Spleen (tissue), 7 donors: ENCODE results near the gene CHST8.
"Not testable (repeated sequence)": the region's sequence is repeated elsewhere in the genome, so short reads cannot be mapped to it uniquely, and the experiment has no call there.

Source experiments
- POLR2A ChIP-seq, 3 donors: fragments of 450-650 bp; IDR thresholded peaks; one replicate each; pipeline ENCODE4 v1.5.1; 2017; ENCODE audit warnings: antibody characterized with exemption in 3 of 3, mild to moderate bottlenecking in 1 of 3
- POLR2AphosphoS5 ChIP-seq, 3 donors: sonication (generic); formaldehyde crosslinking; IDR thresholded peaks; one replicate each; pipeline ENCODE4 v1.5.1; 2017; ENCODE audit warnings: antibody characterized with exemption in 3 of 3
- TF ChIP-seq, protein P1 (sequence below), 11 experiments: fragments of 200-600 bp in 7 of 11; fragments of 450-650 bp in 4 of 11; sonication (generic) in 4 of 11; IDR thresholded peaks in 8 of 11; conservative IDR thresholded peaks in 3 of 11; 1 replicate in 7 of 11; 2 replicates in 4 of 11; pipeline versions ENCODE4 v1.4.0 to v1.8.0; 2016 to 2021; ENCODE audit warnings: antibody characterized with exemption in 11 of 11, inconsistent platforms in 4 of 11, mild to moderate bottlenecking in 1 of 11
- donor health status: DM: no; HTN: no; CAD: no; lungs with moderate emphysema.
- donor health status: DM: no; HTN: no; CAD: no.
- donor health status: DM: no; HTN: no; CAD: no.

DNA sequence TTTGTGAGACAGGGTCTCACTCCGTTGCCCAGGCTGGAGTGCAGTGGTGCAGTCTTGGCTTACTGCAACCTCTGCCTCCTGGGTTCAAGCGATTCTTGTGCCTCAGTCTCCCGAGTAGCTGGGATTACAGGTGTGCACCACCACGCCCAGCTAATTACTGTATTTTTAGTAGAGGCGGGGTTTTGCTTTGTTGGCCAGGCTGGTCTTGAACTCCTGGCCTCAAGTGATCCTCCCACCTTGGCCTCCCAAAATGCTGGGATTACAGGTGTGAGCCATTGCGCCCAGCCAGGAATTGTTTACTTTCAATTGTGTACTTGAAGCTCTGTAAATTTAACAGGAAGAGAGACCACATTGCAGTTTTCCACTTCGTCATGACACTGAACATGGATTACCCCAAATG lies 197.3 kb downstream of the CHST8 start:
- not testable (repeated sequence) for TF ChIP-seq POLR2A, POLR2AphosphoS5 (IDR thresholded peaks at IDR 0.05)
- TF ChIP-seq, protein P1, sequence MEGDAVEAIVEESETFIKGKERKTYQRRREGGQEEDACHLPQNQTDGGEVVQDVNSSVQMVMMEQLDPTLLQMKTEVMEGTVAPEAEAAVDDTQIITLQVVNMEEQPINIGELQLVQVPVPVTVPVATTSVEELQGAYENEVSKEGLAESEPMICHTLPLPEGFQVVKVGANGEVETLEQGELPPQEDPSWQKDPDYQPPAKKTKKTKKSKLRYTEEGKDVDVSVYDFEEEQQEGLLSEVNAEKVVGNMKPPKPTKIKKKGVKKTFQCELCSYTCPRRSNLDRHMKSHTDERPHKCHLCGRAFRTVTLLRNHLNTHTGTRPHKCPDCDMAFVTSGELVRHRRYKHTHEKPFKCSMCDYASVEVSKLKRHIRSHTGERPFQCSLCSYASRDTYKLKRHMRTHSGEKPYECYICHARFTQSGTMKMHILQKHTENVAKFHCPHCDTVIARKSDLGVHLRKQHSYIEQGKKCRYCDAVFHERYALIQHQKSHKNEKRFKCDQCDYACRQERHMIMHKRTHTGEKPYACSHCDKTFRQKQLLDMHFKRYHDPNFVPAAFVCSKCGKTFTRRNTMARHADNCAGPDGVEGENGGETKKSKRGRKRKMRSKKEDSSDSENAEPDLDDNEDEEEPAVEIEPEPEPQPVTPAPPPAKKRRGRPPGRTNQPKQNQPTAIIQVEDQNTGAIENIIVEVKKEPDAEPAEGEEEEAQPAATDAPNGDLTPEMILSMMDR (IDR thresholded peaks at IDR 0.05 in 8 of 11, conservative IDR thresholded peaks at IDR 0.05 in 3 of 11), result not testable (repeated sequence)
